HepG2 (cell line): ENCODE measurements around the gene GSC.

Source experiments
- ATAD3A ChIP-seq: sonication (generic); formaldehyde crosslinking; IDR thresholded peaks from 2 replicates; pipeline ENCODE4 v1.4.0; 2020; ENCODE audit warnings: missing genetic modification reagents
- BRCA1 ChIP-seq: sonication (generic); formaldehyde crosslinking; IDR thresholded peaks from 2 replicates; pipeline ENCODE4 v1.4.0; 2020; ENCODE audit warnings: missing genetic modification reagents
- EP300 ChIP-seq, 3 experiments: sonication (generic) in 1 of 3; formaldehyde crosslinking in 1 of 3; IDR thresholded peaks; 2 replicates each; pipeline versions ENCODE4 v1.5.1 to v1.6.1; 2011 to 2020; ENCODE audit warnings: low read depth in 2 of 3, low read length in 2 of 3, borderline replicate concordance in 1 of 3, improper control_type of control experiment in 1 of 3, mild to moderate bottlenecking in 1 of 3, missing genetic modification reagents in 1 of 3, moderate library complexity in 1 of 3
- ETV6 ChIP-seq: sonication (generic); formaldehyde crosslinking; conservative IDR thresholded peaks from 2 replicates; pipeline ENCODE4 v1.4.0; 2020; ENCODE audit warnings: missing genetic modification reagents
- FOXK2 ChIP-seq: fragments of 450-650 bp; IDR thresholded peaks from 2 replicates; pipeline ENCODE4 v1.6.1; 2016
- KDM4B ChIP-seq: sonication (generic); formaldehyde crosslinking; IDR thresholded peaks from 2 replicates; pipeline ENCODE4 v1.4.0; 2020; ENCODE audit warnings: missing genetic modification reagents
- KLF6 ChIP-seq: IDR thresholded peaks from 2 replicates; pipeline ENCODE4 v1.8.0; 2016; ENCODE audit warnings: missing biosample characterization, missing genetic modification reagents
- MAX ChIP-seq: IDR thresholded peaks from 2 replicates; pipeline ENCODE4 v1.6.1; 2012; ENCODE audit warnings: inconsistent platforms
- NFYB ChIP-seq: sonication (generic); formaldehyde crosslinking; IDR thresholded peaks from 2 replicates; pipeline ENCODE4 v1.4.0; 2020; ENCODE audit warnings: missing genetic modification reagents
- NR2C2 ChIP-seq: sonication (generic); formaldehyde crosslinking; IDR thresholded peaks from 2 replicates; pipeline ENCODE4 v1.4.0; 2020; ENCODE audit warnings: missing genetic modification reagents, mild to moderate bottlenecking, moderate library complexity, borderline replicate concordance
- SNAPC5 ChIP-seq: sonication (generic); formaldehyde crosslinking; IDR thresholded peaks from 2 replicates; pipeline ENCODE4 v1.8.1; 2023; ENCODE audit warnings: mild to moderate bottlenecking, missing genetic modification reagents, borderline replicate concordance

GRCh38 chr14:94787092-94787491 is 17.2 kb upstream of the GSC start:
- TF ChIP-seq FOXK2: no peak
- TF ChIP-seq KDM4B (CRISPR knock-in tag): no peak
- TF ChIP-seq SNAPC5 (CRISPR knock-in tag): no peak
- TF ChIP-seq EP300 (IDR thresholded peaks at IDR 0.05; ENCODE audit: low read depth in 2 of 2, low read length in 2 of 2): no peak
- TF ChIP-seq EP300 (CRISPR knock-in tag; IDR thresholded peaks at IDR 0.05; ENCODE audit: borderline replicate concordance): no peak
- no peak for TF ChIP-seq MAX
- TF ChIP-seq ETV6 (CRISPR knock-in tag): no peak
- TF ChIP-seq NR2C2: no peak
- no peak for TF ChIP-seq KLF6 (CRISPR knock-in tag)
- no peak for TF ChIP-seq ATAD3A (CRISPR knock-in tag)
- TF ChIP-seq NFYB (CRISPR knock-in tag): no peak
- no peak for TF ChIP-seq BRCA1 (CRISPR knock-in tag)
